Measurements from ENCODE around the gene LOXL1. TPM values are rescaled to one million over a fixed set of nuclear protein-coding genes. Genes with fewer than 3 reads are reported as not detected.
"Not testable (repeated sequence)": the region's sequence is repeated elsewhere in the genome, so short reads cannot be mapped to it uniquely, and the experiment has no call there.

Gene LOXL1
- total RNA-seq, 4 donors from 2014 or later = 22.9 to 63.0 (median 34.5) TPM

- Histone ChIP-seq H3K4me1 (peaks cover 0 to 73% (median 24%) of the 10 kb centered on the region in 3 donors), H3K27ac (peak overlapping the region in 3 of 4 donors; percentile 15 to 56 (median 46)), H3K4me3 (no peak overlapping the region), H3K27me3 (no peaks in the 10 kb centered on the region), H3K9me3 (no peaks in the 10 kb centered on the region), H3K36me3 (peaks cover 0 to 10% of the 10 kb centered on the region in 2 donors)
- TF ChIP-seq POLR2AphosphoS5 (IDR thresholded peaks at IDR 0.05) = no peak
- no peak for TF ChIP-seq CTCF (IDR thresholded peaks at IDR 0.05)
- TF ChIP-seq EP300 (IDR thresholded peaks at IDR 0.05) = no peak
- no peak for TF ChIP-seq POLR2A (IDR thresholded peaks at IDR 0.05)
- 30 to 38% methylated on average over 4 to 6 of the region's 12 CpGs for WGBS, 2 donors (ENCODE audit: low coverage in 1 of 2)
- ATAC-seq = no peak
These were observed 10.5 kb downstream of the LOXL1 start for GRCh38 chr15:73936588-73937290.

- no peaks in the 10 kb centered on the region for H3K27me3 ChIP-seq
- 0% methylated on average over 1 of the region's 10 CpGs; no CpG with 5 or more reads in 1 of the 2 donors for WGBS, 2 donors (ENCODE audit: low coverage in 1 of 2)
- peak overlapping the region in 2 of 4 donors; percentile 46 to 56 for H3K27ac ChIP-seq
- TF ChIP-seq POLR2A (IDR thresholded peaks at IDR 0.05) = no peak
- TF ChIP-seq POLR2AphosphoS5 (IDR thresholded peaks at IDR 0.05) = no peak
- TF ChIP-seq EP300 (IDR thresholded peaks at IDR 0.05) = no peak
- no peak for TF ChIP-seq CTCF (IDR thresholded peaks at IDR 0.05)
- no peaks in the 10 kb centered on the region for H3K9me3 ChIP-seq
- no peak for ATAC-seq
- no peak overlapping the region for H3K4me3 ChIP-seq
- peaks cover 0 to 73% (median 25%) of the 10 kb centered on the region in 3 donors for H3K4me1 ChIP-seq
- H3K36me3 ChIP-seq = peaks cover 0 to 7% of the 10 kb centered on the region in 2 donors
These were observed 11.0 kb downstream of the LOXL1 start for GRCh38 chr15:73937296-73937695.

- Histone ChIP-seq H3K27me3 (no peaks in the 10 kb centered on the region), H3K27ac (peak overlapping the region in 1 of 4 donors; percentile 19), H3K4me1 (peaks cover 0 to 69% (median 25%) of the 10 kb centered on the region in 3 donors), H3K36me3 (peaks cover 0 to 9% of the 10 kb centered on the region in 2 donors), H3K9me3 (no peaks in the 10 kb centered on the region), H3K4me3 (no peak overlapping the region)
- no peak for ATAC-seq
- WGBS, 2 donors (ENCODE audit: low coverage in 1 of 2) = 100% methylated on average over 3 of the region's 11 CpGs; no CpG with 5 or more reads in 1 of the 2 donors
- no peak for TF ChIP-seq POLR2AphosphoS5 (IDR thresholded peaks at IDR 0.05)
- no peak for TF ChIP-seq POLR2A (IDR thresholded peaks at IDR 0.05)
- TF ChIP-seq CTCF (IDR thresholded peaks at IDR 0.05) = no peak
- TF ChIP-seq EP300 (IDR thresholded peaks at IDR 0.05) = no peak
These were observed 11.5 kb downstream of the LOXL1 start for GRCh38 chr15:73937726-73938125.

GRCh38 chr15:73938516-73938915, 12.3 kb downstream of the LOXL1 start:
- not testable (repeated sequence) for H3K27ac ChIP-seq
- WGBS, 2 donors (ENCODE audit: low coverage in 1 of 2) = 75 to 78% methylated on average over 2 to 3 of the region's 8 CpGs
- peaks cover 0 to 67% (median 25%) of the 10 kb centered on the region in 3 donors for H3K4me1 ChIP-seq

GRCh38 chr15:73939138-73939537, 12.9 kb downstream of the LOXL1 start:
- no peak for ATAC-seq
- TF ChIP-seq POLR2AphosphoS5 (IDR thresholded peaks at IDR 0.05) (no peak), POLR2A (IDR thresholded peaks at IDR 0.05) (no peak), EP300 (IDR thresholded peaks at IDR 0.05) (no peak), CTCF (IDR thresholded peaks at IDR 0.05) (no peak)
- no peak overlapping the region for H3K27ac ChIP-seq
- peaks cover 0 to 69% (median 25%) of the 10 kb centered on the region in 3 donors for H3K4me1 ChIP-seq
- H3K4me3 ChIP-seq = no peak overlapping the region
- WGBS, 2 donors (ENCODE audit: low coverage in 1 of 2) = 45% methylated on average over 3 of the region's 4 CpGs; no CpG with 5 or more reads in 1 of the 2 donors
- H3K27me3 ChIP-seq = no peaks in the 10 kb centered on the region
- peaks cover 0 to 8% of the 10 kb centered on the region in 2 donors for H3K36me3 ChIP-seq
- H3K9me3 ChIP-seq = no peaks in the 10 kb centered on the region

More at GRCh38 chr15:73938516-73938915, 12.3 kb downstream of the LOXL1 start:
- not testable (repeated sequence) for H3K27me3 ChIP-seq, H3K9me3 ChIP-seq, H3K4me3 ChIP-seq, ATAC-seq
- peaks cover 0 to 14% of the 10 kb centered on the region in 2 donors for H3K36me3 ChIP-seq
